Measurements from ENCODE around the gene GOLGA1.

Gene GOLGA1

GRCh38 chr9:124954255-124954654, 13.4 kb upstream of the GOLGA1 start:
- no peak overlapping the region for H3K4me3 ChIP-seq (ENCODE audit: control insufficient read depth, low read depth, low read length)
- TF ChIP-seq, protein P1, sequence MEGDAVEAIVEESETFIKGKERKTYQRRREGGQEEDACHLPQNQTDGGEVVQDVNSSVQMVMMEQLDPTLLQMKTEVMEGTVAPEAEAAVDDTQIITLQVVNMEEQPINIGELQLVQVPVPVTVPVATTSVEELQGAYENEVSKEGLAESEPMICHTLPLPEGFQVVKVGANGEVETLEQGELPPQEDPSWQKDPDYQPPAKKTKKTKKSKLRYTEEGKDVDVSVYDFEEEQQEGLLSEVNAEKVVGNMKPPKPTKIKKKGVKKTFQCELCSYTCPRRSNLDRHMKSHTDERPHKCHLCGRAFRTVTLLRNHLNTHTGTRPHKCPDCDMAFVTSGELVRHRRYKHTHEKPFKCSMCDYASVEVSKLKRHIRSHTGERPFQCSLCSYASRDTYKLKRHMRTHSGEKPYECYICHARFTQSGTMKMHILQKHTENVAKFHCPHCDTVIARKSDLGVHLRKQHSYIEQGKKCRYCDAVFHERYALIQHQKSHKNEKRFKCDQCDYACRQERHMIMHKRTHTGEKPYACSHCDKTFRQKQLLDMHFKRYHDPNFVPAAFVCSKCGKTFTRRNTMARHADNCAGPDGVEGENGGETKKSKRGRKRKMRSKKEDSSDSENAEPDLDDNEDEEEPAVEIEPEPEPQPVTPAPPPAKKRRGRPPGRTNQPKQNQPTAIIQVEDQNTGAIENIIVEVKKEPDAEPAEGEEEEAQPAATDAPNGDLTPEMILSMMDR (IDR thresholded peaks at IDR 0.05; ENCODE audit: control insufficient read depth, insufficient read depth, low read depth, low read length, missing control alignments) = no peak
- DNase-seq (ENCODE audit: low read depth) = no peak

DNA sequence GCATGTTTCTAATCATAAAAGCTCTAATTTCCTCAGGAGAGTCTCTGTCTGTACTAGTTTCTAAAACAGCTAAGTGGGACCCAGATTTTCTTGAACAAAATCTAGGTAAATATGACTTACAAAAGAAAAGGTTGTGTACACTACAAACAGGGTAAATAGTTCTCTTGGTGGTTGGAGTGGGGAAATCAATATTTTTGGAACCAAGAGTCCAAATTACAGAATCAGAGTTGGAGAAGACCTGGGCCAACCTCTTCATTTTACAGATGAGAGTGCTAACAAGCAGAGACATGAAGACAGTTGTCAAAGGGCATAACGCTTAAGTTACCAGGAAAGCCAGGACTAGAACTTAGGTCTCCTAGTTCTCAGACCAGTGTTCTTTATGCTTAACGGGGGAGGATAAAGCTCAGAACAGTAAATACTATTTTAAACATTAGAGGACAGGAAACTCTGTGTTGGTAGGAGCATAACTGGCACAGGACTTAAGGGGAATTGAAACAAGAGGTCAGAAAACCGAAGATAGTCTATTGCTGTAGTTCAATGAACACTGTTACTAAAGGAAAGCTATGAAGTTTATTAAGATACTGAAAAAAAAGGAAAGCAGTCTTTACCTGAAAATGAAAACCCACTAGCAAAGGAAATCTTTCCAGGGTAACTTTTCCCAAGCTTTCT, 9.3 kb upstream of the GOLGA1 start:
- DNase-seq (ENCODE audit: low read depth) = no peak
- H3K4me3 ChIP-seq (ENCODE audit: control insufficient read depth, low read depth, low read length) = no peak overlapping the region
- TF ChIP-seq, protein P1 (IDR thresholded peaks at IDR 0.05; ENCODE audit: control insufficient read depth, insufficient read depth, low read depth, low read length, missing control alignments) = no peak

- H3K4me3 ChIP-seq (ENCODE audit: control insufficient read depth, low read depth, low read length) = no peak overlapping the region
- no peak for DNase-seq (ENCODE audit: low read depth)
- TF ChIP-seq, protein P1 (IDR thresholded peaks at IDR 0.05; ENCODE audit: control insufficient read depth, insufficient read depth, low read depth, low read length, missing control alignments) = no peak
Measured at GRCh38 chr9:124949387-124949786, 8.5 kb upstream of the GOLGA1 start.

- no peak overlapping the region for H3K4me3 ChIP-seq (ENCODE audit: control insufficient read depth, low read depth, low read length)
- TF ChIP-seq, protein P1 (IDR thresholded peaks at IDR 0.05; ENCODE audit: control insufficient read depth, insufficient read depth, low read depth, low read length, missing control alignments) = no peak
- DNase-seq (ENCODE audit: low read depth) = no peak
Measured at GRCh38 chr9:124947727-124948391, 7.0 kb upstream of the GOLGA1 start.

GRCh38 chr9:124946167-124946566, 5.3 kb upstream of the GOLGA1 start:
- DNase-seq (ENCODE audit: low read depth) = no peak

DNA sequence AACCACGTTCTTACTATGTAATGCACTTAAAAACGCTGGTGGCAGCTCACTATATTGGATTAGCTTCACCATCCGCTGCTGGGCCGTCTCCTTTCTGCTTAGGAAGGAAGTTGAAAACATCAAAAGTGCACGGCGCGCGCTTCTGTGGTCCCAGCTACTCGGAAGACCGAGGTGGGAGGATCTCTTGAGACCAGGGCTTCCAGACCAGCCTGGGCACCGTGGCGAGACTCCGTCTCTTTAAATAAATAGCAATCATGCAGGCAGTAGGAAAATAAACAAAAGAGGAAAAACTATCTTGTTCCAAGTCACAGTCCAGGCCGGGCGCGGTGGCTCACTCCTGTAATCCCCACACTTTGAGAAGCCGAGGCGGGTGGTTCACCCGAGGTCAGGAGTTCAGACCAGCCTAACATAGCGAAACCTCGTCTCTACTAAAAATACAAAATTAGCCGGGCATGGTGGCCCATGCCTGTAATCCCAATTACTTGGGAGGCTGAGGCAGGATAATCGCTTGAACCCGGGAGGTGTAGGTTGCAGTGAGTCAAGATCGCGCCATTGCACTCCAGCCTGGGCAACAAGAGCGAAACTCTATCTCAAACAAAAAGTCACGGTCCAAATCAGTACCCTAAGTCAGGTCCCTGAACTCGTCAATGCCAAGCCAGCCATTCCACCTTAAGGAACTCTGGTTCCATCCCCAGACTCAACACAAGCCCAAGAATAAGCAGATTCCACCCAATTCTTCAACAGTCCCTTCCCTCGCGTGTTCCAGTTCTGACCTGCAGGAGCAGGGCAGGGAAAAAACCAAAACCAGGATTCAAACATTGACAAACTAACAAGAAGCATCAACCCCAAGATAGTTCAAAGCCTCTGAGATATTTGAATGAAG, 1.0 kb upstream of the GOLGA1 start:
- TF ChIP-seq, protein P1 (IDR thresholded peaks at IDR 0.05; ENCODE audit: control insufficient read depth, insufficient read depth, low read depth, low read length, missing control alignments) = no peak
- H3K4me3 ChIP-seq (ENCODE audit: control insufficient read depth, low read depth, low read length) = peak overlapping the region; percentile 86
- DNase-seq (ENCODE audit: low read depth) = peak; percentile 5

More at GRCh38 chr9:124946167-124946566, 5.3 kb upstream of the GOLGA1 start:
- TF ChIP-seq, protein P1 (IDR thresholded peaks at IDR 0.05; ENCODE audit: control insufficient read depth, insufficient read depth, low read depth, low read length, missing control alignments) = no peak
- no peak overlapping the region for H3K4me3 ChIP-seq (ENCODE audit: control insufficient read depth, low read depth, low read length)
